GM12892 (cell line): ENCODE data around the gene OAT.

Source experiments
- POLR2A ChIP-seq: IDR thresholded peaks from 2 replicates; pipeline ENCODE4 v1.6.1; 2011; ENCODE audit warnings: low read depth, low read length, control low read depth
- POLR2AphosphoS5 ChIP-seq: IDR thresholded peaks from 2 replicates; pipeline ENCODE4 v1.6.1; 2011; ENCODE audit warnings: low read depth, low read length, control low read depth

- no peak for TF ChIP-seq POLR2A
- TF ChIP-seq POLR2AphosphoS5: no peak
Measured at GRCh38 chr10:124384591-124385190, 34.0 kb downstream of the OAT start.
